ENCODE results near the gene RABGAP1. TPM values are rescaled to one million over a fixed set of nuclear protein-coding genes. Genes with fewer than 3 reads are reported as not detected.

The RABGAP1 gene
- total and polyA plus RNA-seq, 8 donors: 52.6 to 85.9 (median 76.2) TPM

DNA sequence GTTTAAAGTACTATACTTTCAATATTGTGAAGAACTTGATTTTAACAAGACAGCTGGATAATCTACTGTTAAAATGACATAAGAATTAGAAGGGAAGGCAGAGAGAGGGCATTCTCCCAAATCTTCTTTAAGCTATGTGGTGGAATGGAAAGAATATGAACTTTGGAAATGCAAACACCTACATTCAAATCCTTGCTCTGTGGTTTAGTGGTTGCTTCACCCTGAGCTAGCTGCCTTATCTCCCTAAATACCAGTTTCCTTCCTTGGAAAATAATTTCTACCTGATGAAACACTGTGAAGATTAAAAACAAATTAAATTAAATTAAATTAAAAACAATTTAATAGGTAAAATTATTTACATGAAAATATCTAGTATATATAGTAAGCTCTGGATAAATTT is 191.2 kb downstream of the RABGAP1 start:
- TF ChIP-seq, protein P1, sequence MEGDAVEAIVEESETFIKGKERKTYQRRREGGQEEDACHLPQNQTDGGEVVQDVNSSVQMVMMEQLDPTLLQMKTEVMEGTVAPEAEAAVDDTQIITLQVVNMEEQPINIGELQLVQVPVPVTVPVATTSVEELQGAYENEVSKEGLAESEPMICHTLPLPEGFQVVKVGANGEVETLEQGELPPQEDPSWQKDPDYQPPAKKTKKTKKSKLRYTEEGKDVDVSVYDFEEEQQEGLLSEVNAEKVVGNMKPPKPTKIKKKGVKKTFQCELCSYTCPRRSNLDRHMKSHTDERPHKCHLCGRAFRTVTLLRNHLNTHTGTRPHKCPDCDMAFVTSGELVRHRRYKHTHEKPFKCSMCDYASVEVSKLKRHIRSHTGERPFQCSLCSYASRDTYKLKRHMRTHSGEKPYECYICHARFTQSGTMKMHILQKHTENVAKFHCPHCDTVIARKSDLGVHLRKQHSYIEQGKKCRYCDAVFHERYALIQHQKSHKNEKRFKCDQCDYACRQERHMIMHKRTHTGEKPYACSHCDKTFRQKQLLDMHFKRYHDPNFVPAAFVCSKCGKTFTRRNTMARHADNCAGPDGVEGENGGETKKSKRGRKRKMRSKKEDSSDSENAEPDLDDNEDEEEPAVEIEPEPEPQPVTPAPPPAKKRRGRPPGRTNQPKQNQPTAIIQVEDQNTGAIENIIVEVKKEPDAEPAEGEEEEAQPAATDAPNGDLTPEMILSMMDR (IDR thresholded peaks at IDR 0.05): no peak
- no peak overlapping the region for H3K4me3 ChIP-seq
- no peak for DNase-seq
- no peaks in the 10 kb centered on the region for H3K4me1 ChIP-seq
- H3K27ac ChIP-seq: no peak overlapping the region
- H3K36me3 ChIP-seq: peaks cover 0 to 10% of the 10 kb centered on the region in 2 donors
- ATAC-seq: no peak
- no peaks in the 10 kb centered on the region for H3K27me3 ChIP-seq
- no peaks in the 10 kb centered on the region for H3K9me3 ChIP-seq
- intact Hi-C loops (cut with DNase I): no loop called here

DNA sequence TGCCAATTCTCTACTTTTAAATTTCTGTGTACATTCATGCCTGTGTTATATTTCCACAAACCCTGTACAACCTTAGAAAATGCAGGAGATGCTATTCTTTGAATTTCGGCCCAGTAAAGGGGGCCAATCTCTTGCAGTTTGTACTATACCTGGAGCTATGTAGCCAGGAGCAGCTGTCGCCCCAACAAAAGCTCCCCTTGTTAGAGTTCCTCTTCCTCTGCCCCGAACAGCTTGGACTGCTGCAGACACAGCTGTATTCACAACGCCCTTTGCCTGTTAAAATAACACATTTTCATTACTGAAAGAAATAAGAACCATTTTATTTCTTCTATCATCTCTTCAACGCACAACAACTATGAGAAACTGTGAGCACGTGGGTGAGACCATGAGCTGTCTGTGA is 191.9 kb downstream of the RABGAP1 start:
- no peaks in the 10 kb centered on the region for H3K9me3 ChIP-seq
- no peaks in the 10 kb centered on the region for H3K27me3 ChIP-seq
- TF ChIP-seq, protein P1 (IDR thresholded peaks at IDR 0.05): no peak
- no peak overlapping the region for H3K27ac ChIP-seq
- peaks cover 0 to 10% of the 10 kb centered on the region in 2 donors for H3K36me3 ChIP-seq
- intact Hi-C loops (cut with DNase I): no loop called here
- H3K4me3 ChIP-seq: no peak overlapping the region
- ATAC-seq: no peak
- no peaks in the 10 kb centered on the region for H3K4me1 ChIP-seq
- no peak for DNase-seq

DNA sequence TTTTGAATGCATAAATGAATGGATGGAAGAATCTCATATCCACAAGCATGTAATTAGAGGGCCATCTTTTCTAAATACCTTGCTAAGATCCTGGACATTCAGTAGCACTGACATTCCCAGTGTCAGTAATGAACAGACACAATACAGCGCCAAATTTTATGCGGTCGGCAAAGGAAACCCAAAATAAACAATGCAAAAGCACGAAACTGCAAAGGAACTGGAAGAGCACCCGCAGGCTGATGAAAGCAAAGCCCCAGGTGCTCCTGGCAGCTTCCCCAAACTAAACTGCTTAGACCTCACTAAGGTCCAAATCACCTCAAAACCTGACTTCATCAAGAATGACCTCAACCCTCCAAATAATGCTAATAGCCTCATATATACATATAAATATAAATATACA is 194.6 kb downstream of the RABGAP1 start:
- Histone ChIP-seq H3K27ac (no peak overlapping the region), H3K36me3 (peaks cover 0 to 10% of the 10 kb centered on the region in 2 donors), H3K9me3 (no peaks in the 10 kb centered on the region), H3K4me3 (no peak overlapping the region), H3K4me1 (no peaks in the 10 kb centered on the region), H3K27me3 (no peaks in the 10 kb centered on the region)
- intact Hi-C loops (cut with DNase I): no loop called here
- TF ChIP-seq, protein P1 (IDR thresholded peaks at IDR 0.05): no peak
- no peak for DNase-seq
- no peak for ATAC-seq

DNA sequence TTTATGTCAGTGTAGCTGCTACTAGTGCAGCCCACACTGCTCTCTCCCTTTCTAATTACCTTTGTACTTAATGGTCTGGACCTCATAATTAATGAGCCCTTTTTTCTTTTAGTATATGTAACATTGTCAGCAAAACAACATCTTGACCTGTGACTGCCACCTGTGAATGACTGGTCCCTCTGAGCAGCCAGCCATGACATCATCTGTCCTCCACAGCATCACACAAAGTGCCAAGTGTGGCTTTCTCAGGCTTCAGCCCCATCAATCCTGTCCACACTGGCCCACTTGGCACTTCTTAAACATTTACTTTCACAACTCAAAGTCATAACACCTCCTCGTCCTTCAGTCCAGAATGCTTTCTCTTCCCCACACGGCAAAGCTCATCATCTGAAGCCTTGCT is 197.3 kb downstream of the RABGAP1 start:
- intact Hi-C loops (cut with DNase I): no loop called here

DNA sequence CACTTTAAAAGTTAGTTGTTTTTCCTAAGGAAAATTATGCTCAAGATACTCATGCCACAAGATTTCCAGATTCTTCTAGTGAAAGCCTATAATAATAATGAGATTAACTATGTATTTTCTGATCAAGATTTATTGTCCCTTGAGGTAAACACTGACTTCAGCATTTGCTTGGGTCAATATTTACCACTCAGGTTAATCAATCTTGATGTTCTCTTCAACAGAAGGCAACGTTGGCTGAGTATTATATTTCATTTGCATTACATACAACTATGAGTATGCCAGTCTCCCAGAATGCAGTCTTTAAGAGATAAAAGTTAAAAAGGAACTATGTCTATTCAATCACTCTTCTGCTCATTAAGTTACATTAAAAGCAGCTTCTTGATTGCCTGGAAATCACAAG is 208.2 kb downstream of the RABGAP1 start:
- no peak for DNase-seq
- no peak for ATAC-seq
- intact Hi-C loops (cut with DNase I): no loop called here

More for the DNA sequence above, 197.3 kb downstream of the RABGAP1 start:
- Histone ChIP-seq H3K9me3 (no peaks in the 10 kb centered on the region), H3K27ac (no peak overlapping the region), H3K27me3 (no peaks in the 10 kb centered on the region), H3K36me3 (peaks cover 0 to 4% of the 10 kb centered on the region in 2 donors), H3K4me3 (no peak overlapping the region), H3K4me1 (no peaks in the 10 kb centered on the region)
- ATAC-seq: no peak
- no peak for DNase-seq
- TF ChIP-seq, protein P1 (IDR thresholded peaks at IDR 0.05): no peak

More for the DNA sequence above, 208.2 kb downstream of the RABGAP1 start:
- Histone ChIP-seq H3K36me3 (no peaks in the 10 kb centered on the region), H3K4me1 (no peaks in the 10 kb centered on the region), H3K9me3 (no peaks in the 10 kb centered on the region), H3K27me3 (no peaks in the 10 kb centered on the region), H3K27ac (no peak overlapping the region), H3K4me3 (no peak overlapping the region)
- TF ChIP-seq, protein P1 (IDR thresholded peaks at IDR 0.05): no peak
